Measurements from ENCODE around the gene CDCA5.

The CDCA5 gene

GRCh38 chr11:65104628-65105027 lies 20.8 kb upstream of the CDCA5 start:
- H4K20me1 ChIP-seq (ENCODE audit: insufficient read depth, low read length) = no peaks in the 10 kb centered on the region
- no peaks in the 10 kb centered on the region for H3K9me3 ChIP-seq (ENCODE audit: insufficient read depth, low read length)
- TF ChIP-seq EZH2phosphoT487 (IDR thresholded peaks at IDR 0.05; ENCODE audit: low read depth) = no peak
- TF ChIP-seq, protein P1, sequence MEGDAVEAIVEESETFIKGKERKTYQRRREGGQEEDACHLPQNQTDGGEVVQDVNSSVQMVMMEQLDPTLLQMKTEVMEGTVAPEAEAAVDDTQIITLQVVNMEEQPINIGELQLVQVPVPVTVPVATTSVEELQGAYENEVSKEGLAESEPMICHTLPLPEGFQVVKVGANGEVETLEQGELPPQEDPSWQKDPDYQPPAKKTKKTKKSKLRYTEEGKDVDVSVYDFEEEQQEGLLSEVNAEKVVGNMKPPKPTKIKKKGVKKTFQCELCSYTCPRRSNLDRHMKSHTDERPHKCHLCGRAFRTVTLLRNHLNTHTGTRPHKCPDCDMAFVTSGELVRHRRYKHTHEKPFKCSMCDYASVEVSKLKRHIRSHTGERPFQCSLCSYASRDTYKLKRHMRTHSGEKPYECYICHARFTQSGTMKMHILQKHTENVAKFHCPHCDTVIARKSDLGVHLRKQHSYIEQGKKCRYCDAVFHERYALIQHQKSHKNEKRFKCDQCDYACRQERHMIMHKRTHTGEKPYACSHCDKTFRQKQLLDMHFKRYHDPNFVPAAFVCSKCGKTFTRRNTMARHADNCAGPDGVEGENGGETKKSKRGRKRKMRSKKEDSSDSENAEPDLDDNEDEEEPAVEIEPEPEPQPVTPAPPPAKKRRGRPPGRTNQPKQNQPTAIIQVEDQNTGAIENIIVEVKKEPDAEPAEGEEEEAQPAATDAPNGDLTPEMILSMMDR (IDR thresholded peaks at IDR 0.05; ENCODE audit: low read depth, low read length) = no peak
- peaks cover 17% of the 10 kb centered on the region for H3K36me3 ChIP-seq (replicated peaks; ENCODE audit: low read depth, low read length)
- H2AFZ ChIP-seq (ENCODE audit: low read depth, low read length) = no peak overlapping the region
- peaks cover 13% of the 10 kb centered on the region; the same call in 1 of the 2 replicates for H3K79me2 ChIP-seq (ENCODE audit: low read length)
- H3K4me1 ChIP-seq (ENCODE audit: low read length) = no peaks in the 10 kb centered on the region
- no peak overlapping the region for H3K27ac ChIP-seq (ENCODE audit: low read length)
- no peak overlapping the region for H3K9ac ChIP-seq (ENCODE audit: low read length)
- no peaks in the 10 kb centered on the region for H3K27me3 ChIP-seq (ENCODE audit: low read depth, low read length)
- H3K4me3 ChIP-seq (ENCODE audit: low read length) = no peak overlapping the region
- no peak overlapping the region for H3K4me2 ChIP-seq (ENCODE audit: low read length)

- Histone ChIP-seq H3K9ac (ENCODE audit: low read length) (no peak overlapping the region), H3K36me3 (replicated peaks; ENCODE audit: low read depth, low read length) (peaks cover 12% of the 10 kb centered on the region), H3K27ac (ENCODE audit: low read length) (no peak overlapping the region), H3K4me1 (ENCODE audit: low read length) (no peaks in the 10 kb centered on the region), H3K4me3 (ENCODE audit: low read length) (no peak overlapping the region), H3K27me3 (ENCODE audit: low read depth, low read length) (no peaks in the 10 kb centered on the region), H2AFZ (ENCODE audit: low read depth, low read length) (no peak overlapping the region), H3K4me2 (ENCODE audit: low read length) (no peak overlapping the region), H3K79me2 (ENCODE audit: low read length) (peaks cover 19% of the 10 kb centered on the region), H4K20me1 (ENCODE audit: insufficient read depth, low read length) (no peaks in the 10 kb centered on the region), H3K9me3 (ENCODE audit: insufficient read depth, low read length) (no peaks in the 10 kb centered on the region)
- TF ChIP-seq, protein P1 (IDR thresholded peaks at IDR 0.05; ENCODE audit: low read depth, low read length) = no peak
- TF ChIP-seq EZH2phosphoT487 (IDR thresholded peaks at IDR 0.05; ENCODE audit: low read depth) = no peak
Observed at GRCh38 chr11:65103476-65103875, 19.6 kb upstream of the CDCA5 start.

GRCh38 chr11:65102142-65103095 lies 18.6 kb upstream of the CDCA5 start:
- no peaks in the 10 kb centered on the region for H3K9me3 ChIP-seq (ENCODE audit: insufficient read depth, low read length)
- H3K4me2 ChIP-seq (ENCODE audit: low read length) = no peak overlapping the region
- H3K36me3 ChIP-seq (replicated peaks; ENCODE audit: low read depth, low read length) = peaks cover 13% of the 10 kb centered on the region
- H3K79me2 ChIP-seq (ENCODE audit: low read length) = peaks cover 29% of the 10 kb centered on the region
- TF ChIP-seq, protein P1 (IDR thresholded peaks at IDR 0.05; ENCODE audit: low read depth, low read length) = no peak
- no peak for TF ChIP-seq EZH2phosphoT487 (IDR thresholded peaks at IDR 0.05; ENCODE audit: low read depth)
- no peaks in the 10 kb centered on the region for H4K20me1 ChIP-seq (ENCODE audit: insufficient read depth, low read length)
- no peak overlapping the region for H3K27ac ChIP-seq (ENCODE audit: low read length)
- no peak overlapping the region for H2AFZ ChIP-seq (ENCODE audit: low read depth, low read length)
- H3K27me3 ChIP-seq (ENCODE audit: low read depth, low read length) = no peaks in the 10 kb centered on the region
- H3K4me3 ChIP-seq (ENCODE audit: low read length) = no peak overlapping the region
- H3K9ac ChIP-seq (ENCODE audit: low read length) = no peak overlapping the region
- H3K4me1 ChIP-seq (ENCODE audit: low read length) = no peaks in the 10 kb centered on the region

GRCh38 chr11:65100674-65101350 lies 17.0 kb upstream of the CDCA5 start:
- Histone ChIP-seq H2AFZ (ENCODE audit: low read depth, low read length) (no peak overlapping the region), H3K27ac (ENCODE audit: low read length) (no peak overlapping the region), H3K9ac (ENCODE audit: low read length) (no peak overlapping the region), H3K4me2 (ENCODE audit: low read length) (no peak overlapping the region), H3K36me3 (replicated peaks; ENCODE audit: low read depth, low read length) (peaks cover 12% of the 10 kb centered on the region), H3K27me3 (ENCODE audit: low read depth, low read length) (no peaks in the 10 kb centered on the region), H4K20me1 (ENCODE audit: insufficient read depth, low read length) (peaks cover 3% of the 10 kb centered on the region; the same call in 1 of the 2 replicates), H3K4me1 (ENCODE audit: low read length) (peaks cover 7% of the 10 kb centered on the region), H3K9me3 (ENCODE audit: insufficient read depth, low read length) (no peaks in the 10 kb centered on the region), H3K79me2 (ENCODE audit: low read length) (peaks cover 40% of the 10 kb centered on the region), H3K4me3 (ENCODE audit: low read length) (no peak overlapping the region)
- TF ChIP-seq, protein P1 (IDR thresholded peaks at IDR 0.05; ENCODE audit: low read depth, low read length) = 0 out of 2 replicates have a peak, but pooled peaks have one; percentile 10
- TF ChIP-seq EZH2phosphoT487 (IDR thresholded peaks at IDR 0.05; ENCODE audit: low read depth) = no peak

Measured in OCI-LY3 (cell line).